HCT116 (cell line): ENCODE measurements around the gene MAPK4. TPM values are rescaled to one million over a fixed set of nuclear protein-coding genes. Genes with fewer than 3 reads are reported as not detected.

Source experiments
- ATAC-seq: fragments of 200-7000 bp; cut with Tn5 transposase; 2 replicates; pipeline ENCODE4 v1.9.1; 2020; ENCODE audit warnings: mild to moderate bottlenecking, moderate library complexity
- BruUV-seq: library from RNA; stranded (reverse); fragments of 400-500 nt; replicated peaks from 2 replicates; lab custom pipeline; 2021; lab: Mats Ljungman, UMichigan
- CTCF ChIA-PET: fragments of 300-600 bp; sonication (Branson Sonifier 250); formaldehyde crosslinking; loops from one replicate; lab custom pipeline; 2021; ENCODE audit warnings: antibody characterized with exemption; lab: Charles Lee
- POLR2A ChIA-PET: fragments of 300-600, 350-600 bp; sonication (Branson Sonifier 250); formaldehyde crosslinking; loops from one replicate; lab custom pipeline; 2021; ENCODE audit warnings: antibody characterized with exemption; lab: Charles Lee
- RAD21 ChIA-PET, 2 experiments: fragments of 300-600 bp; sonication (Branson Sonifier 250); formaldehyde crosslinking; loops; one replicate each; lab custom pipeline; 2023; ENCODE audit warnings: low total read pairs in 2 of 2; ENCODE audit not compliant: uncharacterized antibody in 2 of 2, unreplicated experiment in 2 of 2, low non-redundant PET in 1 of 2; lab: Charles Lee
- DNase-seq: peaks from one replicate; pipeline ENCODE4 v3.0.0-alpha.2; 2010; ENCODE audit warnings: low read depth, low spot score
- H2AFZ ChIP-seq: fragments of 200-600 bp; shearing (Covaris generic), sonication (generic); 2 replicates; pipeline ENCODE4 v1.6.1; 2017; ENCODE audit warnings: low read depth, mixed run types, mixed read lengths, antibody characterized with exemption, low read length; ENCODE audit not compliant: poor library complexity, severe bottlenecking
- H3K27ac ChIP-seq: 2 replicates; pipeline ENCODE4 v1.5.1; 2012; ENCODE audit warnings: low read depth, low read length
- H3K27me3 ChIP-seq: fragments of 200-600 bp; sonication (generic); 2 replicates; pipeline ENCODE4 v1.6.1; 2016; ENCODE audit warnings: mixed run types, low read length, mixed read lengths; ENCODE audit not compliant: insufficient read depth
- H3K36me3 ChIP-seq, 2 experiments: fragments of 200-500 bp in 1 of 2; fragments of 200-600 bp in 1 of 2; sonication (Bioruptor generic) in 1 of 2; sonication (generic) in 1 of 2; 2 replicates each; pipeline versions ENCODE4 v1.5.1 to v1.6.1; 2014 to 2016; ENCODE audit warnings: low read length in 2 of 2, inconsistent platforms in 1 of 2, mixed read lengths in 1 of 2, mixed run types in 1 of 2; ENCODE audit not compliant: insufficient read depth in 2 of 2, control insufficient read depth in 1 of 2
- H3K4me1 ChIP-seq, 2 experiments: fragments of 200-600 bp in 1 of 2; sonication (generic) in 1 of 2; 2 replicates each; pipeline versions ENCODE4 v1.5.1 to v1.6.1; 2012 to 2017; ENCODE audit warnings: low read length in 2 of 2, inconsistent platforms in 1 of 2, mild to moderate bottlenecking in 1 of 2, mixed read lengths in 1 of 2, mixed run types in 1 of 2, moderate library complexity in 1 of 2; ENCODE audit not compliant: insufficient read depth in 2 of 2, control insufficient read depth in 1 of 2
- H3K4me2 ChIP-seq: fragments of 200-600 bp; sonication (generic); 2 replicates; pipeline ENCODE4 v1.6.1; 2017; ENCODE audit warnings: mixed run types, low read length, mixed read lengths
- H3K4me3 ChIP-seq, 2 experiments: fragments of 200-600 bp in 1 of 2; sonication (generic) in 1 of 2; replicated peaks in 1 of 2; 2 replicates each; pipeline ENCODE4 v1.5.1; 2011 to 2016; ENCODE audit warnings: low read length in 2 of 2, control low read depth in 1 of 2, low read depth in 1 of 2, mild to moderate bottlenecking in 1 of 2, mixed read lengths in 1 of 2, mixed run types in 1 of 2
- H3K79me2 ChIP-seq: fragments of 200-600 bp; sonication (generic); 2 replicates; pipeline ENCODE4 v1.6.1; 2017; ENCODE audit warnings: mild to moderate bottlenecking, mixed run types, low read length, moderate library complexity, mixed read lengths; ENCODE audit not compliant: insufficient read depth
- H3K9ac ChIP-seq: fragments of 200-600 bp; sonication (generic); 2 replicates; pipeline ENCODE4 v1.6.1; 2016; ENCODE audit warnings: low read length, mixed read lengths
- H3K9me2 ChIP-seq: fragments of 200-600 bp; sonication (generic), shearing (Covaris generic); 2 replicates; pipeline ENCODE4 v1.6.1; 2017; ENCODE audit warnings: mixed run types, mild to moderate bottlenecking, moderate library complexity; ENCODE audit not compliant: insufficient read depth
- H3K9me3 ChIP-seq, 2 experiments: fragments of 200-500 bp in 1 of 2; fragments of 200-600 bp in 1 of 2; sonication (Bioruptor generic) in 1 of 2; sonication (generic) in 1 of 2; 2 replicates each; pipeline ENCODE4 v1.6.1; 2014 to 2017; ENCODE audit warnings: low read length in 2 of 2, mixed read lengths in 2 of 2, inconsistent platforms in 1 of 2, low read depth in 1 of 2, mild to moderate bottlenecking in 1 of 2, mixed run types in 1 of 2, moderate library complexity in 1 of 2; ENCODE audit not compliant: control insufficient read depth in 1 of 2, insufficient read depth in 1 of 2
- H4K20me1 ChIP-seq: fragments of 200-600 bp; sonication (generic), shearing (Covaris generic); 2 replicates; pipeline ENCODE4 v1.6.1; 2017; ENCODE audit warnings: mixed run types, mild to moderate bottlenecking, moderate library complexity; ENCODE audit not compliant: insufficient read depth
- CBX3 ChIP-seq: IDR thresholded peaks from 2 replicates; pipeline ENCODE4 v1.6.1; 2012; ENCODE audit warnings: low read depth
- CEBPB ChIP-seq: IDR thresholded peaks from 2 replicates; pipeline ENCODE4 v1.6.1; 2012; ENCODE audit warnings: low read depth
- EGR1 ChIP-seq: IDR thresholded peaks from 2 replicates; pipeline ENCODE4 v1.6.1; 2012; ENCODE audit warnings: low read depth
- ELF1 ChIP-seq: IDR thresholded peaks from 2 replicates; pipeline ENCODE4 v1.6.1; 2012; ENCODE audit warnings: low read depth, borderline replicate concordance
- EZH2 ChIP-seq: fragments of 200-600 bp; sonication (generic); IDR thresholded peaks from 2 replicates; pipeline ENCODE4 v1.6.1; 2017; ENCODE audit warnings: antibody characterized with exemption, mixed run types
- EZH2phosphoT487 ChIP-seq: fragments of 200-600 bp; IDR thresholded peaks from 2 replicates; pipeline ENCODE4 v1.6.1; 2018; ENCODE audit warnings: antibody characterized with exemption, borderline replicate concordance
- FOSL1 ChIP-seq: IDR thresholded peaks from 2 replicates; pipeline ENCODE4 v1.6.1; 2012; ENCODE audit warnings: low read depth
- POLR2AphosphoS5 ChIP-seq: IDR thresholded peaks from 2 replicates; pipeline ENCODE4 v1.6.1; 2011; ENCODE audit warnings: mild to moderate bottlenecking, low read depth, low read length, moderate library complexity
- SIN3A ChIP-seq: IDR thresholded peaks from 2 replicates; pipeline ENCODE4 v1.6.1; 2012; ENCODE audit warnings: low read depth
- SRF ChIP-seq: IDR thresholded peaks from 2 replicates; pipeline ENCODE4 v1.6.1; 2012; ENCODE audit warnings: low read depth
- TCF7L2 ChIP-seq: IDR thresholded peaks from 2 replicates; pipeline ENCODE4 v1.7.0; 2011; ENCODE audit warnings: borderline replicate concordance, inconsistent platforms; ENCODE audit not compliant: insufficient read depth, insufficient read length; ENCODE audit errors: extremely low read depth
- YY1 ChIP-seq: IDR thresholded peaks from 2 replicates; pipeline ENCODE4 v1.6.1; 2011; ENCODE audit warnings: low read length, low read depth, moderate library complexity, mild to moderate bottlenecking; ENCODE audit not compliant: insufficient replicate concordance; ENCODE audit errors: extremely low read depth
- intact Hi-C: fragments of 100-400 bp; cut with micrococcal nuclease; formaldehyde crosslinking; loops from 2 replicates; pipeline ENCODE4 v1.10.0; 2022
- total RNA-seq: library from RNA; stranded (reverse); gene quantifications from one replicate; pipeline ENCODE4 v1.2.1, GENCODE V29; 2021; ENCODE audit not compliant: unreplicated experiment
- TF ChIP-seq, protein P1 (sequence below): IDR thresholded peaks from 2 replicates; pipeline ENCODE4 v1.6.1; 2012
- TF ChIP-seq, protein P2 (sequence below): IDR thresholded peaks from 2 replicates; pipeline ENCODE4 v1.6.1; 2011; ENCODE audit warnings: mild to moderate bottlenecking, low read length, moderate library complexity; ENCODE audit not compliant: insufficient replicate concordance; ENCODE audit errors: extremely low read depth
- TF ChIP-seq, protein P3 (sequence below), 3 experiments: fragments of 200-600 bp in 1 of 3; sonication (generic) in 1 of 3; IDR thresholded peaks in 2 of 3; conservative IDR thresholded peaks in 1 of 3; 2 replicates each; pipeline ENCODE4 v1.5.1; 2012 to 2017; ENCODE audit warnings: low read depth in 2 of 3, low read length in 2 of 3, antibody characterized with exemption in 1 of 3, borderline replicate concordance in 1 of 3, control low read depth in 1 of 3, mild to moderate bottlenecking in 1 of 3, mixed read lengths in 1 of 3, mixed run types in 1 of 3, moderate library complexity in 1 of 3; ENCODE audit not compliant: insufficient read depth in 1 of 3

MAPK4 gene
- total RNA-seq, 1 experiment from 2014 or later = 0.89 TPM

DNA sequence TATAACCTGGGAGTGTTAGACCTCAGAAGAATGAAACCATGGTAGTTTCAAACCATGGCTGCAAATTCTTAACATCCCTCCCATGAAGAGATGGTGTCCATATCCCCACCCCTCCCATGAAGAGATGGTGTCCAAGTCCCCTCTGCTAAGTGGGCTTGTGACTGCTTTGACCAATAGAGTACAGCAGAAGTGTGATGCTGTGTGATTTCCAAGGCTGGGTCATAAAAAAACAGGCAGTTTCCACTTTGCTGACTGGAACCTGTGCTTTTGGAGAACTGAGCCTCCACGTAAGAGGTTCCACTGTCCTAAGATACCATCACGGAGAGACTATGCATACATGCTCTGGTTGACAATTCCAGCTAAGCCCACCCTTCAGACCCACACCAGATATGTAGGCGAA is 194.4 kb downstream of the MAPK4 start:
- Histone ChIP-seq H3K4me1 (no peaks in the 10 kb centered on the region; a peak in 1 of 4 replicates), H3K36me3 (no peaks in the 10 kb centered on the region), H3K27ac (no peak overlapping the region), H3K9me3 (0 out of 4 replicates have a peak, but pooled peaks cover 0 to 6% of the 10 kb centered on the region in 2 experiments), H3K79me2 (no peaks in the 10 kb centered on the region), H3K4me3 (no peak overlapping the region), H3K9ac (no peak overlapping the region), H4K20me1 (no peaks in the 10 kb centered on the region), H3K27me3 (peaks cover 14% of the 10 kb centered on the region; the same call in 1 of the 2 replicates), H3K9me2 (no peaks in the 10 kb centered on the region), H3K4me2 (no peak overlapping the region), H2AFZ (no peak overlapping the region)
- RAD21 ChIA-PET = no interaction called here
- POLR2A ChIA-PET = no interaction called here
- intact Hi-C loops = no loop called here
- DNase-seq (no peak), ATAC-seq (no peak)
- CTCF ChIA-PET = no interaction called here
- no TSS peak for BruUV-seq
- TF ChIP-seq ELF1 = no peak
- no peak for TF ChIP-seq TCF7L2

DNA sequence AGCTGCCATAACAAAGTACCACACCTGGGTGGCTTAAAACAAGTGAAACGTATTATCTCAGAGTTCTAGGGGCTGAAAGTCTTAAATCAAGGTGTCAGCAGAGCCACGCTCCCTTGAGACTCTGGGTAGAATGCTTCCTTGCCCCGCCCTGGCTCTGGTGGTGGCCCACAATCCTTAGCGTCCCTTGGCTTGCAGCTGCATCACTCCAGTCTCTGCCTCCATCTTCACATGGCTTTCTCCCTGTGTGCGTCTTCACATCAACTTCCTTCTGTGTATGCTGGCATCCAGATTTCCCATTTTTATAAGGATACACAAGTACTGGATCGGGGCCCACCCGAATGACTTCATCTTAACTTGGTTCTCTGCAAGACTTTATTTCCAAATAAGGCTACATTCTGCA is 197.5 kb downstream of the MAPK4 start:
- DNase-seq = no peak
- ChIA-PET RAD21 (no interaction called here), POLR2A (no interaction called here)

More for the DNA sequence above, 197.5 kb downstream of the MAPK4 start:
- no peak overlapping the region for H3K9ac ChIP-seq
- no TSS peak for BruUV-seq
- ATAC-seq = no peak
- H3K4me1 ChIP-seq = no peaks in the 10 kb centered on the region
- no peaks in the 10 kb centered on the region for H4K20me1 ChIP-seq
- no peak overlapping the region for H3K27ac ChIP-seq
- H2AFZ ChIP-seq = no peak overlapping the region
- no peaks in the 10 kb centered on the region for H3K36me3 ChIP-seq
- CTCF ChIA-PET = no interaction called here
- TF ChIP-seq EZH2phosphoT487 = no peak
- TF ChIP-seq SIN3A = no peak
- TF ChIP-seq EZH2 = no peak
- TF ChIP-seq, protein P1, sequence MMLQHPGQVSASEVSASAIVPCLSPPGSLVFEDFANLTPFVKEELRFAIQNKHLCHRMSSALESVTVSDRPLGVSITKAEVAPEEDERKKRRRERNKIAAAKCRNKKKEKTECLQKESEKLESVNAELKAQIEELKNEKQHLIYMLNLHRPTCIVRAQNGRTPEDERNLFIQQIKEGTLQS = no peak
- no peak for TF ChIP-seq TCF7L2
- no peak for TF ChIP-seq FOSL1
- no peak for TF ChIP-seq YY1
- TF ChIP-seq POLR2AphosphoS5 = no peak
- no peak for TF ChIP-seq EGR1
- TF ChIP-seq, protein P2, sequence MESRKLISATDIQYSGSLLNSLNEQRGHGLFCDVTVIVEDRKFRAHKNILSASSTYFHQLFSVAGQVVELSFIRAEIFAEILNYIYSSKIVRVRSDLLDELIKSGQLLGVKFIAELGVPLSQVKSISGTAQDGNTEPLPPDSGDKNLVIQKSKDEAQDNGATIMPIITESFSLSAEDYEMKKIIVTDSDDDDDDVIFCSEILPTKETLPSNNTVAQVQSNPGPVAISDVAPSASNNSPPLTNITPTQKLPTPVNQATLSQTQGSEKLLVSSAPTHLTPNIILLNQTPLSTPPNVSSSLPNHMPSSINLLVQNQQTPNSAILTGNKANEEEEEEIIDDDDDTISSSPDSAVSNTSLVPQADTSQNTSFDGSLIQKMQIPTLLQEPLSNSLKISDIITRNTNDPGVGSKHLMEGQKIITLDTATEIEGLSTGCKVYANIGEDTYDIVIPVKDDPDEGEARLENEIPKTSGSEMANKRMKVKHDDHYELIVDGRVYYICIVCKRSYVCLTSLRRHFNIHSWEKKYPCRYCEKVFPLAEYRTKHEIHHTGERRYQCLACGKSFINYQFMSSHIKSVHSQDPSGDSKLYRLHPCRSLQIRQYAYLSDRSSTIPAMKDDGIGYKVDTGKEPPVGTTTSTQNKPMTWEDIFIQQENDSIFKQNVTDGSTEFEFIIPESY = no peak
- TF ChIP-seq ELF1 = no peak
- TF ChIP-seq SRF = no peak
- TF ChIP-seq CEBPB = no peak
- no peak for TF ChIP-seq CBX3
- TF ChIP-seq, protein P3, sequence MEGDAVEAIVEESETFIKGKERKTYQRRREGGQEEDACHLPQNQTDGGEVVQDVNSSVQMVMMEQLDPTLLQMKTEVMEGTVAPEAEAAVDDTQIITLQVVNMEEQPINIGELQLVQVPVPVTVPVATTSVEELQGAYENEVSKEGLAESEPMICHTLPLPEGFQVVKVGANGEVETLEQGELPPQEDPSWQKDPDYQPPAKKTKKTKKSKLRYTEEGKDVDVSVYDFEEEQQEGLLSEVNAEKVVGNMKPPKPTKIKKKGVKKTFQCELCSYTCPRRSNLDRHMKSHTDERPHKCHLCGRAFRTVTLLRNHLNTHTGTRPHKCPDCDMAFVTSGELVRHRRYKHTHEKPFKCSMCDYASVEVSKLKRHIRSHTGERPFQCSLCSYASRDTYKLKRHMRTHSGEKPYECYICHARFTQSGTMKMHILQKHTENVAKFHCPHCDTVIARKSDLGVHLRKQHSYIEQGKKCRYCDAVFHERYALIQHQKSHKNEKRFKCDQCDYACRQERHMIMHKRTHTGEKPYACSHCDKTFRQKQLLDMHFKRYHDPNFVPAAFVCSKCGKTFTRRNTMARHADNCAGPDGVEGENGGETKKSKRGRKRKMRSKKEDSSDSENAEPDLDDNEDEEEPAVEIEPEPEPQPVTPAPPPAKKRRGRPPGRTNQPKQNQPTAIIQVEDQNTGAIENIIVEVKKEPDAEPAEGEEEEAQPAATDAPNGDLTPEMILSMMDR (IDR thresholded peaks at IDR 0.05 in 2 of 3, conservative IDR thresholded peaks at IDR 0.05 in 1 of 3; ENCODE audit: borderline replicate concordance in 1 of 3, insufficient read depth in 1 of 3, low read depth in 2 of 3, low read length in 2 of 3) = no peak
- TF ChIP-seq, all 23 proteins: peak for 0
- H3K9me2 ChIP-seq = no peaks in the 10 kb centered on the region
- intact Hi-C loops = no loop called here
- 0 out of 4 replicates have a peak, but pooled peaks cover 0 to 6% of the 10 kb centered on the region in 2 experiments for H3K9me3 ChIP-seq
- no peaks in the 10 kb centered on the region for H3K79me2 ChIP-seq
- no peak overlapping the region for H3K4me2 ChIP-seq
- 0 out of 2 replicates have a peak, but pooled peaks cover 6% of the 10 kb centered on the region for H3K27me3 ChIP-seq
- H3K4me3 ChIP-seq = no peak overlapping the region
